Activated CD8-positive, alpha-beta memory T cell treated with anti-CD3 and anti-CD28 coated beads, Interleukin-2, amount 50 U/mL, for 1 hour (primary cell): ENCODE data around the gene AP1B1.
"Not testable (repeated sequence)": the region's sequence is repeated elsewhere in the genome, so short reads cannot be mapped to it uniquely, and the experiment has no call there.

Source experiments
- DNase-seq: peaks from one replicate; pipeline ENCODE4 v3.0.0-alpha.2; 2020; ENCODE audit errors: extremely low read depth

The AP1B1 gene

DNA sequence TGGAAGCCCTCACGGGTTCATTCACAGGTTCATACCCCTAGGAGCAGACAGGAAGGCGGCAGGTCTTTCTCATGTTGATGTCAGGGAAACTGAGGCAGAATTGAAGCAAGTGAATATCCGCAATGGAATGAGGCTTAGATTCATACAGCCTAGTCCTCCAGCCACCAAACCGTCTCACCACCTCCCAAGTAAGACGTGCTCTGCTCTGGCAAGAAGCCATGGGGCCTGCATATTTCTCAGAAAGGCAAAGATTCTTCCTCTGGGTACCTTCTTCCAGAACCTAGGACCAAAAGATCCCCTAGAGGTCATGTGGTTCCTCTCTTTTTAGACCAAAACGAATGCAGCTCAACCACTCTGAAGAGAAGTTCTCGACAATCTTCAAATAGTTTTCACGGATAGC lies 1.7 kb downstream of the AP1B1 start:
- DNase-seq, result no peak

DNA sequence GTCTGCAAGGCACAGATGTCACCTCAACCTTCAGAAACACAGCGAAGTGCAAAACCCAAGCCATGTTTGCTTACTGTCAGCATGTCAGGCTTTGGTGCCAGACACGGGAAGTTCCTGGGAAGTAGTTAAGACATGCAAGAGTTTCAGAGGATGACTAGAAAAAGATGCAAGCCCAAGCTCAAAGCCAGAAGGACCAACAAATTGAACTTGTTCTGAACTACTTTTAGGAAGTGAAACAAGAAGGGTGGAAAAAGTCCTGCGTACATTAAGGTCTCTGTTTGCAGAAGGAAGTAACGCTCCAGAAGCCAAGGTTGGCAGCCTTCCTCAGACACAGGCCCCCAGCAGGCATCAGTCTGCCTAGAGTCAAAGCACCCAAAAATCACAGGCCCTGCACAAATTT lies 2.6 kb downstream of the AP1B1 start:
- no peak for DNase-seq

DNA sequence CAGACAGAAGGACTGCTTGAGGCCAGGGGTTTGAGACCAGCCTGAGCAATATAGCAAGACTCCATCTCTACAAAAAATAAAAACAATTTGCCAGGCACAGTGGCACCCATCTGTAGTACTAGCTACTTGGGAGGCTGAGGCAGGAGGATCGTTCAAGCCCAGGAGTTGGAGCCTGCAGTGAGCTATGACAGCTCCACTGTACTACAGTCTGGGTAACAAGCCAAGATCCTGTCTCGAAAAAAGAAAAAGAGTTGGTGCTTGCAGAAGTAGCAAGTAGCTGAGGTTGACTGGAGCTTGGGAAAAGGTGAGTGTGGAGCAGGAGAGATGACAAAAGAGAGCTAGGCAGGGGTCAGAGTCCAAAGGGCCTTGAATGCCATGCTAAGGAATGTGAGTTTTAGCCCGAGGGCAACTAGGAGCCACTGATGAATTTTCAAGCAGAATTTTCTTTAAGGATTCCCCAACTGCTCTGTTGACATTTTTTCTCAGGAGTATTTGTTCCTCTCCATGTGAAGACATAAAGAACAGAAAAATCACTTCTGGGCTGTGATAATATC lies 3.1 kb downstream of the AP1B1 start:
- DNase-seq, result no peak

DNA sequence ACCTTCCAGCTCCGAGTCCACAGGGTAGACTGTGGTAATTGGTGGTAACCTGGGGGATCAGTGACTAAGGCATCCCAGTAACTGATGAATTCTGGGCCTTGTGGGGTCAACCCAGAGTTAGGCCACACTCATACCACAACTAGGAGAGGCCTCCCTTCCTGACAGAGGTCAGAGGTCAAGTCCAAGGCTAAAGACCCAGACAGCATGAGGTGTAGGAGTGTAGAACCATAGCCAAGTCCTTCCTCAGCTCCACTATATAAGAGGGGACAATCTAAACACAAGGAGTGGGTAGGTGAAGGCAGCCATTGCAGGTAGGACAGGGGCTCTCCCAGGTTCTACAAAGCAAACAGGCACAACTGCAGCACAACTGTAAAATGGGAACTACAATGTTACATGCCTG lies 4.6 kb downstream of the AP1B1 start:
- no peak for DNase-seq

DNA sequence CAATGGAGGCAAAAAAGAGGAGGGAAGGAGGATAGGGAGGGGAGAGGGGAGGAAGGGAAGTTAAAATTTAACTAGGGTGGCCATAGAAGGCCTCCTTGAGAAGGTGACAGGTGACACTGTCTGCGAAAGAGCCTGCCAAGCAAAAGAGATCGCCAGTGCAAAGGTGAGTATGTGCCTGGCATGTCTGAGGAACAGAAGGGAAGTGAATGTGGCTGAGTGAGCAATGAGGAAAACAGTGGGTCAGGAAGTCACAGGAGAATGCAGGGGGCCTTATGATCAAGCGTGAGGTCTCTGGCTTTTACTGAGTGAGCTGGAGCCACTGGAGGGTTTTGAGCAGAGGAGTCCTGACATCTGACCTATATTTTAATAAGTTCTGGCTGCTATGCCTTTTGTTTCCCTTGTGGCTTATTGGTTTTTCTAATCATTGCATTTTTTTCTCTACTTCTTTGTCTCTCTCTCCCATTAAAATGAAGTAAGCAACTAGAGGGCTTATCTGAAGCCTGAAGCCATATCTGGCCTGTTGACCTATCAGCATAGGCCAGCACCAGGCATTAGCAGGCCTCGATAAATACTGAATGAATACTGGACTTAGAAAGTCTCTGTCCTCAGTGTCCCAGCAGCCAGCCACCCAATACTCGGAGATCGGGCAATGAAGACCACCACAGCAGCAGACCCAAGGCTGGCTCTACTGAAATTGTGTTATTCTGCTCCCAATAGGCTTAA lies 5.6 kb downstream of the AP1B1 start:
- no peak for DNase-seq

DNA sequence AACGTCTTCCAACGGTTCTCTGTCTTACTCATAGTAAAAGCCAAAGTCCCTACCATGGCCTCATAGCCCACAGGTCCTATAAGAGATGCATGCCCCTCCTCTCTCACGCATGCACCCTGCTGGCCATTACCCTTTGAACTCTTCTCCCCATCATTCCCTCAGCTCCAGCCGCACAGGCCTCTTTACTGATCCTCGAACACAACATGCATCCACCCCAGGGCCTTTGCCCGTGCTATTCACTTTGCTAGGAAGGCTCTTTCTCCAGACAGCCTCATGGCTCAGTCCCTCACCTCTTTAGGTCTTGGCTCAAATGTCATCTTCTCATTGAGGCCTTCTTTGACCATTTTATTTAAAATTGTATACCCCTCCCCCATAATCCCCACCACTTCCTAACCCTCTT lies 7.5 kb downstream of the AP1B1 start:
- no peak for DNase-seq

DNA sequence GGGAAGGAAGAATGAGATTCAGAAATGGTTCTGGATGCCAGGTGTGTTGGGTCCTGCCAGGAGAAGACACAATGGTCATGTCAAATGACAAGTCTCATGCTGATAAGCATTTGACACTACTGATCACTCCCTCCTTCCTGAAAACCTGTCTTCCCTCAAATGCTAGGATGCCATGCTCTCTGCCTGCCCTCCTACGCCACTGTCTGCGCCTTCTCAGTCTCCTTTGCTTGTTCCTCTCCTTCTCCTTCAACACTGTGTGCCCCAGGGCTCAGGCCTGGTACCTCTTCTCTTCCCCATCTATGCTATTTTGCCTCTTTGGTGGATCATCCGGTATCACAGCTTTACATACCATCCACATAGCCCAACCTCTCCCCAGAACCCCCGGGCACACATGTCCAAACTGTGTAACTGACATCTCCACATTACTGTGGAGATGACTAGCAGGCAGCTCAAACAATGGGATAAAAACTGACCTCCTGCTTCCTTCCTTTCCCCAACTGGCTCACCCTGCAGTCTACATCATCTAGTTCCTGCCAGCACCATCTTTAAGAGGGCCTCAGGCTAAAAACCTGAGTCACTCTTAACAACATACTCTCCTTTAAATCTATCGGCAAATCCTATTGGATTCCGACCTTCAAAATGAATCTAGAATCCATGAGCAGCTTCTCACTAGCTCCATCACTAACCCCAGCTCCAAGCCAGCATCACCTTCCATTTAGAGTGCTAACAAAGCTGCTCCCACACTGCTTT lies 8.2 kb downstream of the AP1B1 start:
- DNase-seq, result no peak

DNA sequence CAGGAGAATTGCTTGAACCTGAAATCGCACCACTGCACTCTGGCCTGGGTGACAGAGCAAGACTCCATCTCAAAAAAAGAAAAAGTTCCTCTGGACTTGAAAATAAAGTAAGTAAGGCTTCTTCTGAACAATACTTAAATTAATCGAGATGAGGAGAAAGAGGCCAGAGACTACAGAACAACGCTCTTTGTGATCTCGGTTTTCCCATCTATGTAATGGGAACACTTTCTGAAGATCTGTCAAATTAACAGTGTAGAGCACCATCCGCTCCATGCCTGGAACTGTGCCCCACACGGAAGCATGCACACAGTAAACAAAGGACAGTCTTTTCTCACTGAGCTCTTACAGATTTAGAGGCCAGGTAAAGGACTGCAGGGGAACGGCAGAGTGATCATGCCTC lies 9.1 kb downstream of the AP1B1 start:
- no peak for DNase-seq

DNA sequence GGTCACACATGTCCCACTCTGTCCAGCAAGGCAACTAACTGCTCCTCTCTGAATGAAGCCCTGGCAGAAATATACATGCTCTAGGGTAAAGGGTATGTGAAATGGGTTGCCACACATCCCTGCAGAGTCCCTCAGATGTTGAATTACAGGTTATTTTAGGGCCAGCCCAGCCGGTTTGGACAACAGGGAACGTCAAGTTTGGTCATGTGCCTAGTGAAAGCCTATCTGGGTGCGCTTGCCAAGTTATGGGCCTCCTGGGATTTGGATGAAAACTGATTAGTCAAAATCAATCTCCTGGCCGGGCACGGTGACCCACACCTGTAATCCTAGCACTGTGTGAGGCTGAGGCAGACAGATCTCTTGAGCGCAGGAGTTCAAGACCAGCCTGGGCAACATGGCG lies 10.4 kb downstream of the AP1B1 start:
- no peak for DNase-seq

DNA sequence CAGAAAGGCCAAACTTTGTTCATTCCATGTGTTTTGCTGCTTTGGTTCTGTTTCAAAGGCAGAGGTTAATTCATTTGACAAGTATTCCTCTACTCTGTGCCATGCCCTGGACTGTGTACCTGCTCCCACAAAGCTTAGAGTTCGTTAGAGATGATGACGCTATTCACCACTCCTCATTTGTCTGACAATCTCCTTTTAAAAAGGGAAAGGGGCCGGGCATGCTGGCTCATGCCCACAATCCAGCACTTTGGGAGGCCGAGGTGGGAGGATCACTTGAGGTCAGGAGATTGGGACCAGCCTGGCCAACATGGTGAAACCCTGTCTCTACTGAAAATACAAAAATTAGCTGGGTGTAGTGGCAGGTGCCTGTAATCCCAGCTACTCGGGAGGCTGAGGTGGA lies 11.7 kb downstream of the AP1B1 start:
- not testable (repeated sequence) for DNase-seq

DNA sequence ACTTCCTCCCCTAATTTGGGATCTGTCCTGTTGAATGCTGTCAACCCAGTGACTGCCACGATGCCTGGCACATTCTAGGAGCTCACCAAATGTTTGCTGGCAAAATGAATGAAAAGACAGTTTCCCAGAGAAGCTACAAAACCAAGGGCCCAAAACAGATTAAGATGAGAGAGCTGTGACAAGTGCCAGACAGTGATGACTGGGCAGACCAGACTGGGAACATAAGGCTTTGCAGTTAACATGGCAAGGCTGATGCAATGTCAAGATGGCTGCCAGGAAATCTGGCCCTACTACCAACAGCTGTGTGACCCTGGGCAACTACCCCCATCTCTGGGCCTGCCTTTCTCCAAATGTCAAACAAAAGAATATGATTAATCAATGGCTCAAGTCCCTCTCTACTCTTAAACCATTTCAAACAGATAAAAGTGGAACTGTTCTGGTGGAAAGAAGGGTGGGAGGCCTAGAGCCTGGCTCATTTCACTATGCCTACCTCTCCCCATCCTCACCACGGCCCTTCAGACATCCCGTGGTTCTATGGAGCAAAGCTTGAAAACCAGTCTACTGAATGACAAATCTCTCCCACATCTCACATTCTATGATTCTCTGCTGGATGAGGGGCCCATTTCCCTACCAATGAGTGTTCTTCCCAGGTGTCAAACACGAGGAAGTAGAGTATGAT lies 12.8 kb downstream of the AP1B1 start:
- DNase-seq, result no peak

DNA sequence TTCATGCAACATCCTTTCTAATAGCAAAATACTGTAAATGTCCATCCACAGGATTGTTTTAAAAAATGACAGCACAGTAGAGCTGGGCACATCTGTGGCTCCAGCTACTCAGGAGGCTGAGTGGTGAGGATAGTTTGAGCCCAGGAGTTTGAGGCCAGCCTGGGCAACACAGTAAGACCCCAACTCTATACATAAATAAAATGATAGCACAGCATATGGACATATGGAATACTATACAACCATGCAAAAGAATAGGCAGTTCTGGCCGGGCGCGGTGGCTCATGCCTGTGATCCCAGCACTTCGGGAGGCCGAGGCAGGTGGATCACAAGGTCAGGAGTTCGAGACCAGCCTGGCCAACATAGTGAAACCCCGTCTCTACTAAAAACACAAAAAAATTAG lies 13.6 kb downstream of the AP1B1 start:
- DNase-seq, result not testable (repeated sequence)

DNA sequence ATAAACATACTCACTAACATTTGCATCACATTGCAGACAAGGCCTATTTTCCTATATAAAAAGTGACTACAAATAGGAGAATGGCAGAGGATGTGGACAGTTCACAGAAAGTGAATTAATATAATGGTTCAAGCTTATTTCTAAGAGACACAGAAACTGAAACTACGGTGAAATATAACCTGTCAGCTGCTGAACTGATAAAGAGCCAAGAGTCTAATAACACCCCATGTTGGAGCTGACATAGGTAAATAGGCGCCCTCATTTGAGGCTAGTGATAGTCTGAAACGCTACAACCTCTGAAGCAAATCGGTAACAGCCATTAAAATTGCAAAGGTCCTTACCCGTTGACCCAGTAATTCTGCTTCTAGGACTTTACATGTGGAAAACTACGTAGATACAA lies 14.0 kb downstream of the AP1B1 start:
- no peak for DNase-seq

DNA sequence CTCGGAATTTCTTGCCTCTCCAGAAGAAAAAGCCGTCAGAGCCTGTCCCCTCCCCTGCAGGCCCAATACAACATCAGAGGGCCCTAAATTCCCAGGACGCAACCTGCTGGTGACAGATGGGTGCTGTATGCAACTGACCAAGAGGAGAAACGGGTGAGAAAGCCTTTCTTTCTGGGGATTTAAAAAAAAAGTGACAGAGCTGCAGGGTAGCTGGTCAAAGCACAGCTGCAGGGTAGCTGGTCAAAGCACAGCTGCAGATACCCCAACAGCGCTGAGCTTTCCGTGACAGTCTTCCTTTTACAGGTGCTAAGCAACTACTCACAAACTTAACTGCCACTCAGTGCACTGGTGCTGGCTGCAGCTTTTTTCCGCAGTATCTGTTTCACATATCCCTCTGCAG lies 17.8 kb downstream of the AP1B1 start:
- DNase-seq, result no peak

DNA sequence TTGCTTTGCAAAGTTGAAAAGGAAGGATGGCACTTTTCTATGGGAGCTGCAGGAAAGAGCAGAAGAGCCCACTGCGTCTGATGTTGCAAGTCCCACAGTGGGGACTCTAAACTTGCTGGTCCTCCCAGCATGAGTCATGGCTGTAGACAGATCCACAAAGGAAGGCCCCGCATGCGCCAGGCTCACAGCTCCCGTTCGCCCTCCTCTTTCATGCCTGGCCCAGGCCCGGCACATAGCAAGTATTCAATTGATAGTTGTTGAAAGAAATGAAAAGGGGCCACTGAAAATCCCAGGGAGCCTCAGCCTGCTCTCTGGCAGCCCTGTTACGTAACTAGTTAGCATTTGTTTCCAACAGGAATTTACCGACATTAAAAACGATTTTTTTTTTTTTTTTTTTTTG lies 18.9 kb downstream of the AP1B1 start:
- DNase-seq, result no peak

DNA sequence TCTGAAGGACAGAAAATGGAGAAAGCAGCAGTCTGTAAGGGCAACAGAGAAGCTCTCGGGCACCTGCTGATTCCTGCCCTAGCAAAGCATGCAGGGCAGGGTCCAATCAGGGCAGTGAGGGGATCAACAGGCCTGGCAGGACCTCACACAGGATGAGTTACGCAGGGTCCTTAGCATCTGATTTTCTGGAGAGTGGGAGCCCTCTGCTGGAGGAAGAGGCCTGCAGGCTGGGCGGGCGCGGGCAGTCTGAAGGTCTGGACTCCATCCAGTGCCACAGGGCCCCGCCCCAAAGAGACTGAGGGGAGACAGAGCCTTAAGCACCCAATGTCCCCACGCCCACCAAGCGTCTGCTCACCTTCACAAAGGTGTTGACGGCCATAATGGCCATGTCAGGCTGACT lies 28.9 kb downstream of the AP1B1 start:
- DNase-seq, result no peak

DNA sequence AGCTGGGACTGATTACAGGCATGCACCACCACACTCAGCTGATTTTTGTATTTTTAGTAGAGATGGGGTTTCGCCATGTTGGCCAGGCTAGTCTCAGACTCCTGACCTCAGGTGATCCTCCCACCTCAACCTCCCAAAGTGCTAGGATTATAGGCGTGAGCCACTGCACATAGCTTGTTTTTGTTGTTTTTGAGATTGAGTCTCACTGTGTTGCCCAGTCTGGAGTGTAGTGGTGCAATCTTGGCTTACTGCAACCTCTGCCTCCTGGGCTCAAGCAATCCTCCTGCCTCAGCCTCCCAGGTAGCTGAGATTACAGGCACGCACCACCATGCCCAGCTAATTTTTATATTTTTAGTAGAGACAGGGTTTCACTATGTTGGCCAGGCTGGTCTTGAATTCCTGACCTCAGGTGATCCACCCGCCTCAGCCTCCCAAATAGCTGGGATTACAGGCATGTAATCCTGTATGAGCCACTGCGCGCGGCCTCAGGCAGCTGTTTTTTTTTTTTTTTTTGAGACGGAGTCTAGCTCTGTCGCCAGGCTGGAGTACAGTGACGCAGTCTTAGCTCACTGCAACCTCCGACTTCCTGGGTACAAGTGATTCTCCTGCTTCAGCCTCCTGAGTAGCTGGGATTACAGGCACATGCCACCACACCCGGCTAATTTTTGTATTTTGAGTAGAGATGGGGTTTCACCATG lies 31.0 kb downstream of the AP1B1 start:
- not testable (repeated sequence) for DNase-seq

DNA sequence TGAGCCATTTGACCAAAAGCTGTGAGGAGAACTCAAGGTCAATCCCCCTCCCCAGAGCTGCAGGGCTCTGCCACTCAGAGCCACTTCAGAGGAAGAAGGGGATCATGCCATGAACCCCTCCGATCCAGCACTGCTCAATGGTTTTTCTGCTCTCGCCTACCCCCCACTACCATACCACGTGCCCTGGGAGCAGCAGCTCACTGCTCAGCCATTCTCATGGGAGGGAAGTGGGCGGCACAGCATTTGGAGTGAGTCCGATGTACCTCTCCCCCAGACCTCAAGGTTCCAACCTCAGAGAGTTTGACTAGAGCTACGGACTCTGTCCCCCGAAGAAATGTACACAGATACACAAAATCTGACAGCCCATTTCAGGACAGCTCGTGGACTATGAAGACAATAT lies 34.5 kb downstream of the AP1B1 start:
- no peak for DNase-seq

DNA sequence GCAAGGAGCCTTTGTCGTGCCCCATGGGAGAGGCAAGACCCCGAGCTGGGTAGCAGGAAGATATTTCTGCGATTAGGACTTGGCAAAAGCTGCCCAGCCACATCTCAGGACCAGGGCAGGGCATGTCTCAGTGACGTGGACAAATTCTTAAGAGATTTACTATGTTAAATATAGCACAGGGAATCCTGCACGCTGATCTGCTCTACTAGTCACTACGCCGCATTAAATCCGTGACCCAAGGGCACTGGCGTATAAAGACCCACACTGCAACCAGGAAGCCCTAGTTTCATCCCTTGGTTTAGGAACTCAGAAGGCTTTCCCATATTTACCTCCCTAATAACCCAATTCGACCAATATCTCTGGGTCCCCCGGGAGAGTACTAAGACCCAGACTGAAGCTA lies 35.1 kb downstream of the AP1B1 start:
- no peak for DNase-seq

DNA sequence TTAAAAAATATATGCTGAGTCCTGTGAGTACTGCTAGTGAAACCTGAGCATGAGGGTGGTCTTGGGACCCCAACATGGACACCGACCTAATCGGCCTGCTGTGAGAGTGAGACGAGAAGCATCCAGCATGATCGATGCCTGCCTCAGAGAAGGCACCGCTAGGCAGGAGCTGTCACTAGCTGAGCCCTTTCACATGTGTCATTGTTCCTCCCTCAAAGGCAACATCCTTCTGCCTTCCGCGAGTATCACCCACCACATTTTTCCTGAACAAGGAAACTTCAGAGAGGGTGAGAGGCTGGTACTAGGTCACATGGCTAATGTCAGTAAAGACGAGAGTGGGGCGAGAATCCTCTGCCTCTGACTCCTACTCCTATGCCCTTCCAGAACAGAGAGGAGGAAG lies 35.6 kb downstream of the AP1B1 start:
- no peak for DNase-seq

DNA sequence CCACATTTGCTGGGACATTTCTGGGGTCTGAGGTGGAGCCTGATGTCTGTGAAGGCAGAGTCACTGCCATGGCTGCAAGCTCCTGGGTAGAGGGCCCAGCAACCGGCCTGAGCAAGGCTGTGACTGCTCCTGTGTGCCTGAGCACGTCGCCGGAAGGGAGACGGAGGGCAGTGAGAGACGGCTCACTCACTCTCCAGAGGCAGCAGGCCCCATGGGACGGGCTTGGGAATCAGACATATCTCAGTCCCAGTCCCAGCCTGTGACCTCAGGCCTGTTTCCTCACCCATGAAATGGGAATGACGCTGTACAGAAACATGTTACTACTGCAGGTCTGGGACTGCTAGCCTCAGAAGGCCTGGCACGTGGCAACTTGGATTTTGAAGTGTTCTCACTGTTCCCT lies 36.5 kb downstream of the AP1B1 start:
- no peak for DNase-seq

DNA sequence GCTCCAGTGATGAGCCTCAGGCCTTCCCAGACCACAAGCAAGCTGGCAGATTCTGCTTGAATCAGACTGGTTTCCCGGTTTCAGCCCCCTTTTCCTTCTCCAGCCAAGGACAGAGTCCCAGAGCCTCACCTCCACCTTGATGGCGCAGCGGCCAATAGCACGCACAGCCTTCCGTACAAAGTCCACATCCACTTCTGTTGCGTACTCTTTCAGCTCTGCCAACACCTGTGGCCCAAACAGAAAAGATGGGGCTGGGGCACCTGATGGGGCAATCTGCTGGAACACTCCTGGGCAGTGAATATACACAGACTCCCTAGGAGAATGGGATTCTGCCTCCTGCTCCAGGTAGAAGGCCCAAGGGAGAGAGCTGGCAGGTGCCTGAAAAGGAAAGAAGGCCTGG lies 37.3 kb downstream of the AP1B1 start:
- no peak for DNase-seq
